Germinal center (tissue), 1 donor: Measurements from ENCODE around the gene GPNMB.
"Not testable (repeated sequence)": the region's sequence is repeated elsewhere in the genome, so short reads cannot be mapped to it uniquely, and the experiment has no call there.

ENCODE experiments used
- DNase-seq: peaks from one replicate; pipeline ENCODE4 v3.0.0; 2012; ENCODE audit warnings: mixed read lengths, low spot score

GPNMB gene

GRCh38 chr7:23246555-23246954 lies at the start of gene GPNMB:
Gene GPNMB (plus strand): TSS chr7:23246775. CDS start chr7:23246858, 83 bp downstream.
- DNase-seq = no peak

- DNase-seq = not testable (repeated sequence)
Observed at GRCh38 chr7:23197745-23198144, 48.8 kb upstream of the GPNMB start.

GRCh38 chr7:23200331-23200730 lies 46.2 kb upstream of the GPNMB start:
- DNase-seq = no peak

GRCh38 chr7:23204241-23204640 lies 42.3 kb upstream of the GPNMB start:
- no peak for DNase-seq

- DNase-seq = no peak
Observed at GRCh38 chr7:23205577-23205908, 41.0 kb upstream of the GPNMB start.

GRCh38 chr7:23205909-23206767 lies 40.4 kb upstream of the GPNMB start:
- peak; percentile 39 for DNase-seq

- DNase-seq = no peak
Observed at GRCh38 chr7:23207021-23207420, 39.6 kb upstream of the GPNMB start.

- DNase-seq = no peak
Observed at GRCh38 chr7:23207884-23208283, 38.7 kb upstream of the GPNMB start.

- DNase-seq = no peak
Observed at GRCh38 chr7:23208316-23208715, 38.3 kb upstream of the GPNMB start.

- no peak for DNase-seq
Observed at GRCh38 chr7:23210506-23210905, 36.1 kb upstream of the GPNMB start.

- DNase-seq = no peak
Observed at GRCh38 chr7:23211589-23211988, 35.0 kb upstream of the GPNMB start.

GRCh38 chr7:23212395-23212794 lies 34.2 kb upstream of the GPNMB start:
- no peak for DNase-seq

- no peak for DNase-seq
Observed at GRCh38 chr7:23212841-23213240, 33.7 kb upstream of the GPNMB start.

- no peak for DNase-seq
Observed at GRCh38 chr7:23213755-23214154, 32.8 kb upstream of the GPNMB start.

GRCh38 chr7:23214423-23214822 lies 32.2 kb upstream of the GPNMB start:
- no peak for DNase-seq

- DNase-seq = no peak
Observed at GRCh38 chr7:23214938-23215337, 31.6 kb upstream of the GPNMB start.

GRCh38 chr7:23216021-23216420 lies 30.6 kb upstream of the GPNMB start:
- DNase-seq = no peak

GRCh38 chr7:23218196-23218595 lies 28.4 kb upstream of the GPNMB start:
- no peak for DNase-seq

- DNase-seq = no peak
Observed at GRCh38 chr7:23220690-23221305, 25.8 kb upstream of the GPNMB start.

- DNase-seq = no peak
Observed at GRCh38 chr7:23222439-23223030, 24.0 kb upstream of the GPNMB start.

GRCh38 chr7:23224364-23224763 lies 22.2 kb upstream of the GPNMB start:
- DNase-seq = not testable (repeated sequence)

- no peak for DNase-seq
Observed at GRCh38 chr7:23226844-23227450, 19.6 kb upstream of the GPNMB start.

GRCh38 chr7:23228412-23228811 lies 18.2 kb upstream of the GPNMB start:
- DNase-seq = no peak
